ENCODE results near the gene TRIM68.
A peak's percentile ranks its signal among the peaks of the same experiment; 100 is the strongest.

TRIM68 gene

GRCh38 chr11:4607781-4608666 lies at the start of gene TRIM68:
TRIM68 (minus strand) TSS chr11:4608231; CDS start chr11:4605504, 2,727 bp downstream.
- peak; percentile 89 to 92 for DNase-seq

DNA sequence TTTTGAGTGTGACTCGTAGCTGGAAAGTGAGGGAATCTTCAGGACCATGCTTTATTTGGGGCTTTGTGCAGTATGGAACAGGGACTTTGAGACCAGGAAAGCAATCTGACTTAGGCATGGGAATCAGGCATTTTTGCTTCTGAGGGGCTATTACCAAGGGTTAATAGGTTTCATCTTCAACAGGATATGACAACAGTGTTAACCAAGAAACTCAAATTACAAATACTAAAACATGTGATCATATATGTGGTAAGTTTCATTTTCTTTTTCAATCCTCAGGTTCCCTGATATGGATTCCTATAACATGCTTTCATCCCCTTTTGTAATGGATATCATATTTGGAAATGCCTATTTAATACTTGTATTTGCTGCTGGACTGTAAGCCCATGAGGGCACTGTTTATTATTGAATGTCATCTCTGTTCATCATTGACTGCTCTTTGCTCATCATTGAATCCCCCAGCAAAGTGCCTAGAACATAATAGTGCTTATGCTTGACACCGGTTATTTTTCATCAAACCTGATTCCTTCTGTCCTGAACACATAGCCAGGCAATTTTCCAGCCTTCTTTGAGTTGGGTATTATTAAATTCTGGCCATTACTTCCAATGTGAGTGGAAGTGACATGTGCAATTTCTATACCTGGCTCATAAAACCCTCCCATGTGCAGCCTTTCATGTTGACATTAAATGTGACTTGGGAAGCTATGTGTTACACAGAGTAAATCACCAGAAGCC lies 46.8 kb upstream of the TRIM68 start:
- DNase-seq = no peak

GRCh38 chr11:4647766-4648165 lies 39.7 kb upstream of the TRIM68 start:
- no peak for DNase-seq

DNA sequence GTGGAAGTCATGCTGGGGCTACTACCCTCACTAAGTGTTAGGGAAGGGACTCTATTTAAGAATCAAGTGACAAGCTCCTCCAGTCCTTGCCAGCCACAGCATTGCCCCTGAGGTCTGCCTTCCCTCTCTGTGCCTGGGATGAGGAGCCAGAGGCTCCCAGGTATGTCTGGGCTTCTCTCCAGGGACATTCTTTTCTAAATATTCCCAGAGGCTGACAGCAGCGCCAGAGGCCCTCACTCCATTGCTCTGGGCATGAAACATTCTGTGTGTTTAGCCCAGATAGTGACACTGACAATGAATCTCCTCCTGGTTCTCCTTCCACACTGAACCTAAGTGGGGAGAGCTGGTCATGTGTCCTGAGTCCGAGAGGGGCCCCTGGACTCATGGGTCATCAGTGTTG lies 37.9 kb upstream of the TRIM68 start:
- DNase-seq = no peak

DNA sequence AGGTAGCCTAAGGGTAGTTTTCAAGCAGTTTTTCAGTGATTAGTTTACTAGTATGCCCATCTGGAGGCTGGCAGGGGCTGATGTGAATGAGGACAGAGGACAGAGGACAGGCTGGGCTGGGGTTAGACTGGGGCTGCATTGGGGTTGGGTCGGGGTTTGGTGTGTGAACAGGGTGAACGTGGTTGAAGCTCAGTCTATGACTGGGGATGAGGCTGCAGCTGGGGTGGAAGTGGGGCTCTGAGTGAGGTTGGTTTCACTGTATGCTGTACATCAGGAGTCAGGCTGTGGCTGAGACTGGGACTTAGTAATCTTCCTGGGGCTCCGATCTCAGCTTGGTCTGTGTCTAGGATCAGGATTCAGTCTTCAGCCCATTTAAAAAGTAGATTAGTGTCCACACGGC lies 36.2 kb upstream of the TRIM68 start:
- no peak for DNase-seq

DNA sequence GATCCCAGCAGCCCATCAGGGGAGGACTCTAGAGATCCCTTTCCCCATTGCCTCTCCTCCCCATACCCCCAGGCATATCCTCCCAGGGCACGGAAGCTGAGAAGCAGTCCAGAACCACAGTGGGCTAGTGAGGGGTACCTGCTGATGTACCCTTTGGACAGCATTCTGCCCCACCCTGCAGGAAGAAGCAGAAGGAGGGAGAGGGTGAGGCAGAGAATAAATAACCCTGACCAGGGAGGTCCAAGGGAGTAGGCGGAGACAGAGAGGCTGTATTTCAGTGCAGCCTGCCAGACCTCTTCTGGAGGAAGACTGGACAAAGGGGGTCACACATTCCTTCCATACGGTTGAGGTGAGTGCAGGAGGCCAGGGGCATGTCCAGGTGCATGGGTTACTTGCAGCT lies 35.7 kb upstream of the TRIM68 start, which contains the start of gene OR51E1:
OR51E1 (plus strand) TSS at position 301 of the 400 bp plus-strand sequence. CDS start 8,545 bp downstream, outside the sequence.
- no peak for DNase-seq

DNA sequence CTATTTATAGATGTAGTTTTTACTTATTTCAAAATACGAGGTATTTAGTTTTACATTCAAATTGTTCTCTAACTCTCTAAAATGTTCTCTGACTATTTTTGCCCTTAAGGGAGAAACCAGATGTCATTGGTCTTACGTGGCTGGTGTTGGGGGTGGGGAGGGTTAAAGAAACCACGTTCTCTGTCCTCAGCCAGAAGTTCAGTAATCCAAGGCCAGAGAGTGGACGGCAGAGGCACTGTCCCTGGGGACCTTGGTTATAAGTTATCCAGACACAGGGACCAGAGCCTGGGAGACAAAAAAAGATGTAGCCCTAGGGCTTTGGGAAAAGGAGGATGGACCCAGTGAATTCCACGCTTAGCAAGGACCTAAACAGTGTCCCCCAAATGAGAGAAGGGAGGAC lies 35.0 kb upstream of the TRIM68 start:
- no peak for DNase-seq

DNA sequence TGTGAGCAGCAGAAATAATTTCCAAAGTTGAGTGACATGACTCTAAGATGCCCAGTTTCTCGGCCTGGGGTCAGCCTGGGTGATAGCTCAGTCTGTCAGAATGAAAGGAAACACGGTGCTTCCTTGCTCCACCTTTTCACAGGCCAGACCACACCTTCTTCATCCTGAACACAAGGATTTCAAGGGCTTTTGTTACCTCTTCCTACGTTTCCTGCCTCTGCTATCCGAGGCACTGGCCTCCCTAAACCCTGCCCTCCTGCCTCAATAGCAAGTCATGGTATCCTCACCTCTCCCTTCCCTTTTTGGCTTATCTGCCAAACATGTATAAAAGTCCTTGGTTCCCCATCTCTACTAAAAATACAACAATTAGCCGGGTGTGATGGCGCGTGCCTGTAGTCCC lies 34.0 kb upstream of the TRIM68 start:
- DNase-seq = no peak

- no peak for DNase-seq
These were observed 33.5 kb upstream of the TRIM68 start for GRCh38 chr11:4641501-4641900.

- DNase-seq = no peak
These were observed 31.9 kb upstream of the TRIM68 start for GRCh38 chr11:4639931-4640330.

- DNase-seq = no peak
These were observed 29.6 kb upstream of the TRIM68 start for GRCh38 chr11:4637662-4638047.

GRCh38 chr11:4636962-4637661 lies 29.1 kb upstream of the TRIM68 start, which contains the start of gene OR51D1:
OR51D1 (plus strand) TSS chr11:4637477; CDS start chr11:4639791, 2,314 bp downstream.
- peak; percentile 26 to 44 for DNase-seq

GRCh38 chr11:4636136-4636535 lies 28.1 kb upstream of the TRIM68 start:
- DNase-seq = no peak

GRCh38 chr11:4626207-4627099 lies 18.4 kb upstream of the TRIM68 start:
- peak; percentile 59 to 72 for DNase-seq

DNA sequence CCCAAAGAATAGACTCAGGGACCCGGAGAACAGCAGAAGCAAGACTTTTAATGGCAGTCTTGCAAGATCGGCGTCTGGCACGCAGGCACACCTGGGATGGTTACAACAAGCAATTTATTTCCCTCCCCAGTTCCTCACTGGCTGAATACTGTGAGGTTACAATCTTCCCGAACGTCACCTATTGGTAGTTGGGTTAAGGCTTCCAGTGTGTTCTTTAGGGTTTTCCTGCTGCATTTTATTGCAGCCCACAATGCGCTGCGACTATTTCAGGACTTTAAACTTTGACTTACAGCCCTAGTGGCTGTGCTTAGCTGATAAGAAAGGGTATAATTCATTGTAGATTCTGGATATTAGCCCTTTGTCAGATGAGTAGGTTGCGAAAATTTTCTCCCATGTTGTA lies 11.5 kb upstream of the TRIM68 start:
- DNase-seq = no peak

GRCh38 chr11:4615856-4616444 lies 7.9 kb upstream of the TRIM68 start:
- DNase-seq = no peak

- no peak for DNase-seq
These were observed 4.0 kb upstream of the TRIM68 start for GRCh38 chr11:4611986-4612385.

DNA sequence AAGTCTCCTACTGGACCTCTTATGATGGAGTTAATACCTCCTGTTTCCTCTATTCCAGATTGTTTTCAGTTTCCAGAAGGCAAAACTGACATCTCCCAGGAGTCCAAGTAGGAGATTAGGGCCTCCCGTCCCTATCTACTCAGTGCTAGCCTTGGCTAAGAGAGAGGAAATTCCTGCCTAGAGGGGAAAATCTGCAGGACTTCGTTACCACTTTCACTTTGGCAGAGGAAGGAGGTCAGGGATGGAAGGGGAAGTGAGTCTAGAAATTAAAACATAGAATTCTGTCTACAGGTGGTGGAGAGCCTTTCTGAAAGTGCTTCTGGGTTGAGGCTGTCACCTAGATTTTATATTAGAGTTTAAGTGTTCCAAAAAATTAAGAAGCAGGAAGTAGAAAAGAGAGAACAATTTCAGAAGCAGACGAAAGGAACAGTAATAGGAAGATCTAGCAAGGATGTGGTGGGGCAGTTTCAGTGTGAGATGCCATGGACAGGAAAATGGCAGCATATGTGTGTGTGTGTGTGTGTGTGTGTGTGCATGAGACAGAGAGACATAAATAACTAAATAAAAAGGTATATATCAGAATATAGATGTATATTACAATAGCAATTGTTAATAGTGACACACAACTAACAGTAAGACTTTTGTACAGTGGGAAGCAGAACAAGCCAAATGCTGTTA lies 2.4 kb upstream of the TRIM68 start:
- DNase-seq = peak in 1 of 2 experiments; percentile 25

GRCh38 chr11:4607096-4607495 lies 935 bp downstream of the TRIM68 start:
- no peak for DNase-seq

DNA sequence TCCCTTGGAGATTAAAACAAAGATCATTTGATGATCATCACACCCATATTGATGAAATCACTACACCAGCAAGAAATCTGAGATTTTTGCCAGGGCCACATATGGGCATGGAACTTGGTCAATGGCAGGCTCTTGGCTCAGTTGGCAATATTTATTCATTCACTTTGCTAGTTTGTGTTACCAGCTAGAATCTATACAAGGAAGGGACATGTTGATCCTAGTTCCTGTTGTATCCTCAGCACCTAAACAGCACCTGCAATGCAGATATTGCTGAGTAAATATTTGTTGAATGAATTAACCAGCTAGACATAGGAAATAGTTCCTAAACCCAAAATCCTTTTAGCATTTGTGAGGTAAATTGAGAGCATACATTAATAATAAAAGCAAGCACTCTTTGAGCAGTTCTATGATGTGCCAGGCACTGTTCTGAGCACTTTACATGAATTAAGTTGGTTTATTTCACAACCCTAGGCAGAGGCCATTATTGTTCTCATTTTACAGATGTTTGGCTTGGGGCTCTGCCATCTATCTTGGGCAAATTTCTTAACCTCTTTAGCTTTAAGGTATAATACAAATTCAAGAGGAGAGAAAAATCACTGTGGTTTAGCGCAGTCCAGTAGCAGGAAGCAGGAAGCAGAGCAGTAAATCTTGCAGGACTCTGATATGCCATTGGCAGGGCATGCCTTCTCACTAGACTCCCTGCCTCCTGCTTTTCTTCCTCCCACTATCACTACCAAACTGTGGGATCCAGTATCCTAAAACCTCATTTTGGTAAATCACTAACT lies 1.6 kb downstream of the TRIM68 start:
- peak; percentile 11 to 42 for DNase-seq

All from AML-193 (cell line).